GM12878 (cell line): ENCODE measurements around the gene PSME3IP1.

Source experiments
- CUX1 ChIP-seq: IDR thresholded peaks from 2 replicates; pipeline ENCODE4 v1.6.1; 2012; ENCODE audit warnings: improper control_type of control experiment, low read depth, low read length; ENCODE audit not compliant: insufficient replicate concordance
- KDM1A ChIP-seq: fragments of 200-600 bp; sonication (generic); IDR thresholded peaks from 2 replicates; pipeline ENCODE4 v1.6.1; 2016; ENCODE audit warnings: borderline replicate concordance
- POLR2A ChIP-seq: IDR thresholded peaks from 2 replicates; pipeline ENCODE4 v1.6.1; 2011; ENCODE audit warnings: low read depth, mild to moderate bottlenecking, low read length
- RAD21 ChIP-seq: IDR thresholded peaks from 2 replicates; pipeline ENCODE4 v1.6.1; 2011; ENCODE audit warnings: mild to moderate bottlenecking, low read depth, low read length, moderate library complexity; ENCODE audit not compliant: insufficient read depth
- RFX5 ChIP-seq: IDR thresholded peaks from 2 replicates; pipeline ENCODE4 v1.6.1; 2011; ENCODE audit warnings: low read depth, low read length, improper control_type of control experiment
- ZBTB33 ChIP-seq: fragments of 450-650 bp; IDR thresholded peaks from 2 replicates; pipeline ENCODE4 v1.6.1; 2017; ENCODE audit warnings: mild to moderate bottlenecking
- ZNF24 ChIP-seq: fragments of 450-650 bp; IDR thresholded peaks from 2 replicates; pipeline ENCODE4 v1.6.1; 2017; ENCODE audit warnings: antibody characterized with exemption, mild to moderate bottlenecking
- TF ChIP-seq, protein P1 (sequence below), 3 experiments: IDR thresholded peaks in 2 of 3; conservative IDR thresholded peaks in 1 of 3; 2 replicates each; pipeline ENCODE4 v1.5.1; 2011; ENCODE audit warnings: low read depth in 3 of 3, low read length in 3 of 3, mild to moderate bottlenecking in 3 of 3, control low read depth in 2 of 3, moderate library complexity in 2 of 3, inconsistent platforms in 1 of 3, mixed read lengths in 1 of 3; ENCODE audit not compliant: control insufficient read depth in 2 of 3, insufficient read depth in 1 of 3; ENCODE audit errors: extremely low read depth in 1 of 3

GRCh38 chr16:57149391-57149790 is 36.4 kb downstream of the PSME3IP1 start:
- TF ChIP-seq RAD21 = no peak
- no peak for TF ChIP-seq POLR2A
- no peak for TF ChIP-seq RFX5
- TF ChIP-seq CUX1 = no peak
- TF ChIP-seq ZNF24 = no peak
- no peak for TF ChIP-seq ZBTB33
- TF ChIP-seq, protein P1, sequence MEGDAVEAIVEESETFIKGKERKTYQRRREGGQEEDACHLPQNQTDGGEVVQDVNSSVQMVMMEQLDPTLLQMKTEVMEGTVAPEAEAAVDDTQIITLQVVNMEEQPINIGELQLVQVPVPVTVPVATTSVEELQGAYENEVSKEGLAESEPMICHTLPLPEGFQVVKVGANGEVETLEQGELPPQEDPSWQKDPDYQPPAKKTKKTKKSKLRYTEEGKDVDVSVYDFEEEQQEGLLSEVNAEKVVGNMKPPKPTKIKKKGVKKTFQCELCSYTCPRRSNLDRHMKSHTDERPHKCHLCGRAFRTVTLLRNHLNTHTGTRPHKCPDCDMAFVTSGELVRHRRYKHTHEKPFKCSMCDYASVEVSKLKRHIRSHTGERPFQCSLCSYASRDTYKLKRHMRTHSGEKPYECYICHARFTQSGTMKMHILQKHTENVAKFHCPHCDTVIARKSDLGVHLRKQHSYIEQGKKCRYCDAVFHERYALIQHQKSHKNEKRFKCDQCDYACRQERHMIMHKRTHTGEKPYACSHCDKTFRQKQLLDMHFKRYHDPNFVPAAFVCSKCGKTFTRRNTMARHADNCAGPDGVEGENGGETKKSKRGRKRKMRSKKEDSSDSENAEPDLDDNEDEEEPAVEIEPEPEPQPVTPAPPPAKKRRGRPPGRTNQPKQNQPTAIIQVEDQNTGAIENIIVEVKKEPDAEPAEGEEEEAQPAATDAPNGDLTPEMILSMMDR (IDR thresholded peaks at IDR 0.05 in 2 of 3, conservative IDR thresholded peaks at IDR 0.05 in 1 of 3; ENCODE audit: control insufficient read depth in 2 of 3, extremely low read depth in 1 of 3, insufficient read depth in 1 of 3, low read depth in 3 of 3, low read length in 3 of 3) = no peak
- TF ChIP-seq KDM1A = no peak
